DMS79 (cell line): ENCODE measurements around the gene FADS1.

Experiments used
- DNase-seq: peaks from one replicate; lab custom pipeline; 2025; lab: John Stamatoyannopoulos, UW

The FADS1 gene

GRCh38 chr11:61816736-61817455 lies at the start of gene FADS1:
FADS1 (minus strand) TSS chr11:61817003; CDS start chr11:61816929, 74 bp downstream.
- DNase-seq = peak; percentile 92

- no peak for DNase-seq
Measured at GRCh38 chr11:61866231-61866957, 49.6 kb upstream of the FADS1 start.

- no peak for DNase-seq
Measured at GRCh38 chr11:61864814-61865775, 48.3 kb upstream of the FADS1 start.

GRCh38 chr11:61863548-61864081 lies 46.8 kb upstream of the FADS1 start:
- no peak for DNase-seq

GRCh38 chr11:61862714-61863547 lies 46.1 kb upstream of the FADS1 start:
- no peak for DNase-seq

GRCh38 chr11:61861634-61862033 lies 44.8 kb upstream of the FADS1 start:
- no peak for DNase-seq

- no peak for DNase-seq
Measured at GRCh38 chr11:61860054-61860903, 43.5 kb upstream of the FADS1 start.

GRCh38 chr11:61855939-61856680 lies 39.3 kb upstream of the FADS1 start:
- DNase-seq = no peak

- DNase-seq = no peak
Measured at GRCh38 chr11:61854966-61855714, 38.3 kb upstream of the FADS1 start.

GRCh38 chr11:61854206-61854895 lies 37.5 kb upstream of the FADS1 start:
- DNase-seq = no peak

GRCh38 chr11:61853698-61854169 lies 36.9 kb upstream of the FADS1 start:
- DNase-seq = no peak

GRCh38 chr11:61851900-61852295 lies 35.1 kb upstream of the FADS1 start:
- no peak for DNase-seq

- DNase-seq = no peak
Measured at GRCh38 chr11:61851113-61851899, 34.5 kb upstream of the FADS1 start.

GRCh38 chr11:61850687-61851086 lies 33.9 kb upstream of the FADS1 start:
- no peak for DNase-seq

GRCh38 chr11:61848631-61849030 lies 31.8 kb upstream of the FADS1 start:
- no peak for DNase-seq

- DNase-seq = no peak
Measured at GRCh38 chr11:61847914-61848581, 31.2 kb upstream of the FADS1 start.
